GM18519 (cell line): ENCODE data around the gene IL15.
"Not testable (repeated sequence)": the region's sequence is repeated elsewhere in the genome, so short reads cannot be mapped to it uniquely, and the experiment has no call there.

Experiments used
- ATAC-seq: cut with Tn5 transposase; IDR thresholded peaks from one replicate; pipeline ENCODE4 v1.9.1; 2021; ENCODE audit warnings: mild to moderate bottlenecking, moderate library complexity; ENCODE audit not compliant: unreplicated experiment, low FRiP score

IL15 gene

GRCh38 chr4:141636082-141636770, at the start of gene IL15:
Gene IL15, plus strand, starts transcription at chr4:141636583. Its CDS starts 82,882 bp downstream, at chr4:141719465.
- ATAC-seq = peak; percentile 29

- ATAC-seq = no peak
Observed at GRCh38 chr4:141587897-141588296, 48.5 kb upstream of the IL15 start.

GRCh38 chr4:141595531-141595930, 40.9 kb upstream of the IL15 start:
- no peak for ATAC-seq

GRCh38 chr4:141599853-141600252, 36.5 kb upstream of the IL15 start:
- ATAC-seq = no peak

GRCh38 chr4:141604683-141605082, 31.7 kb upstream of the IL15 start:
- ATAC-seq = not testable (repeated sequence)

- no peak for ATAC-seq
Observed at GRCh38 chr4:141605425-141605856, 30.9 kb upstream of the IL15 start.

GRCh38 chr4:141609243-141609642, 27.1 kb upstream of the IL15 start:
- no peak for ATAC-seq

- no peak for ATAC-seq
Observed at GRCh38 chr4:141610365-141610764, 26.0 kb upstream of the IL15 start.

- ATAC-seq = no peak
Observed at GRCh38 chr4:141614878-141615586, 21.4 kb upstream of the IL15 start.

- not testable (repeated sequence) for ATAC-seq
Observed at GRCh38 chr4:141615587-141615918, 20.8 kb upstream of the IL15 start.

GRCh38 chr4:141620715-141621114, 15.7 kb upstream of the IL15 start:
- no peak for ATAC-seq

GRCh38 chr4:141625023-141625422, 11.4 kb upstream of the IL15 start:
- no peak for ATAC-seq

GRCh38 chr4:141630854-141631253, 5.5 kb upstream of the IL15 start:
- ATAC-seq = no peak

GRCh38 chr4:141635736-141636081, 674 bp upstream of the IL15 start:
- peak; percentile 47 for ATAC-seq

- ATAC-seq = peak; percentile 31
Observed at GRCh38 chr4:141636771-141637460, 533 bp downstream of the IL15 start.

GRCh38 chr4:141637565-141637964, 1.2 kb downstream of the IL15 start:
- ATAC-seq = peak; percentile 17

- ATAC-seq = no peak
Observed at GRCh38 chr4:141638230-141638629, 1.8 kb downstream of the IL15 start.

GRCh38 chr4:141640696-141641095, 4.3 kb downstream of the IL15 start:
- ATAC-seq = no peak

GRCh38 chr4:141642063-141642462, 5.7 kb downstream of the IL15 start:
- no peak for ATAC-seq

- no peak for ATAC-seq
Observed at GRCh38 chr4:141642711-141643110, 6.3 kb downstream of the IL15 start.

GRCh38 chr4:141643557-141643956, 7.2 kb downstream of the IL15 start:
- no peak for ATAC-seq
